K562 (cell line): ENCODE data around the gene P2RY11. TPM values are rescaled to one million over a fixed set of nuclear protein-coding genes. Genes with fewer than 3 reads are reported as not detected.

Experiments used
- ARID4B ChIP-seq: sonication (generic); formaldehyde crosslinking; IDR thresholded peaks from 2 replicates; pipeline ENCODE4 v1.8.0; 2022; ENCODE audit warnings: mild to moderate bottlenecking, missing genetic modification reagents
- CBFA2T2 ChIP-seq: fragments of 450-650 bp; conservative IDR thresholded peaks from 2 replicates; pipeline ENCODE4 v1.6.1; 2017; ENCODE audit warnings: mild to moderate bottlenecking
- CCAR2 ChIP-seq: fragments of 200-400 bp; formaldehyde crosslinking; IDR thresholded peaks from 2 replicates; pipeline ENCODE4 v1.6.1; 2017; ENCODE audit warnings: mild to moderate bottlenecking, low read depth, low read length
- ETS1 ChIP-seq: conservative IDR thresholded peaks from 2 replicates; pipeline ENCODE4 v1.6.1; 2011; ENCODE audit warnings: low read depth, mild to moderate bottlenecking, low read length; ENCODE audit not compliant: control insufficient read depth
- FOXO4 ChIP-seq: fragments of 450-650 bp; formaldehyde crosslinking; IDR thresholded peaks from 2 replicates; pipeline ENCODE4 v1.4.0; 2020; ENCODE audit warnings: mild to moderate bottlenecking, moderate library complexity
- IFI16 ChIP-seq: fragments of 250-450 bp; sonication (Bioruptor Pico); IDR thresholded peaks from 2 replicates; pipeline ENCODE4 v2.1.2; 2022; ENCODE audit warnings: mild to moderate bottlenecking, inconsistent platforms
- JUN ChIP-seq, 2 experiments: sonication (generic) in 1 of 2; formaldehyde crosslinking in 1 of 2; IDR thresholded peaks; 2 replicates each; pipeline versions ENCODE4 v1.6.1 to v1.8.0; 2012 to 2022; ENCODE audit warnings: borderline replicate concordance in 2 of 2, mild to moderate bottlenecking in 2 of 2, improper control_type of control experiment in 1 of 2, low read depth in 1 of 2, low read length in 1 of 2, missing genetic modification reagents in 1 of 2
- KAT2B ChIP-seq: IDR thresholded peaks from one replicate; pipeline ENCODE4 v1.6.1; 2012; ENCODE audit warnings: low read depth, mild to moderate bottlenecking, control low read depth, inconsistent platforms, low read length, moderate library complexity
- KLF1 ChIP-seq: fragments of 450-650 bp; IDR thresholded peaks from 2 replicates; pipeline ENCODE4 v1.6.1; 2016; ENCODE audit warnings: missing genetic modification characterization, missing compliant biosample characterization
- L3MBTL2 ChIP-seq: fragments of 450-650 bp; IDR thresholded peaks from 2 replicates; pipeline ENCODE4 v1.6.1; 2016; ENCODE audit warnings: mild to moderate bottlenecking, moderate library complexity
- NUFIP1 ChIP-seq: fragments of 450-650 bp; IDR thresholded peaks from 2 replicates; pipeline ENCODE4 v1.6.1; 2018; ENCODE audit not compliant: partially characterized antibody
- POLR2B ChIP-seq: fragments of 450-650 bp; IDR thresholded peaks from 2 replicates; pipeline ENCODE4 v1.6.1; 2018; ENCODE audit warnings: low read depth; ENCODE audit not compliant: partially characterized antibody
- PYGO2 ChIP-seq: fragments of 450-650 bp; IDR thresholded peaks from 2 replicates; pipeline ENCODE4 v1.6.1; 2016; ENCODE audit warnings: mild to moderate bottlenecking, missing genetic modification characterization, moderate library complexity, missing compliant biosample characterization
- RBFOX2 ChIP-seq: fragments of 200-400 bp; formaldehyde crosslinking; IDR thresholded peaks from 2 replicates; pipeline ENCODE4 v1.6.1; 2017; ENCODE audit warnings: low read depth, mild to moderate bottlenecking, low read length, moderate library complexity
- SIN3B ChIP-seq: fragments of 450-650 bp; IDR thresholded peaks from 2 replicates; pipeline ENCODE4 v1.6.1; 2017; ENCODE audit warnings: low read depth, mild to moderate bottlenecking, moderate library complexity
- STAG1 ChIP-seq: sonication (generic); formaldehyde crosslinking; IDR thresholded peaks from 2 replicates; pipeline ENCODE4 v1.5.0; 2020; ENCODE audit warnings: missing genetic modification reagents, borderline replicate concordance
- TAF7 ChIP-seq: fragments of 450-650 bp; IDR thresholded peaks from 2 replicates; pipeline ENCODE4 v1.6.1; 2016; ENCODE audit warnings: missing genetic modification characterization, missing compliant biosample characterization
- ZNF830 ChIP-seq: fragments of 250-450 bp; sonication (Bioruptor Pico); IDR thresholded peaks from 2 replicates; pipeline ENCODE4 v1.5.0; 2021; ENCODE audit warnings: mild to moderate bottlenecking
- polyA plus RNA-seq, 8 experiments: library from polyadenylated mRNA; depleted of rRNA in 4 of 8; stranded (reverse) in 5 of 8; unstranded in 3 of 8; fragments of >200 nt; fragmentation: Nextera tagmentation in 2 of 8; fragmentation: Illumina TruSeq in 1 of 8; extraction: Ambion mirVana in 2 of 8; extraction: Trizol in 1 of 8; gene quantifications; 2 replicates each; pipeline versions ENCODE4 v1.2.1 to v1.2.3, GENCODE V29; 2011 to 2014; ENCODE audit warnings: inconsistent platforms in 1 of 8, missing spikeins in 1 of 8
- total RNA-seq, 7 experiments: library from RNA; depleted of rRNA in 6 of 7; stranded (reverse); fragments of >200 nt in 6 of 7; fragmentation: Illumina TruSeq in 2 of 7; extraction: Trizol in 2 of 7; gene quantifications; 2 replicates each; pipeline versions ENCODE4 v1.2.1 to v1.2.3, GENCODE V29; 2011 to 2021; ENCODE audit warnings: low replicate concordance in 1 of 7

Gene P2RY11
- total and polyA plus RNA-seq, 9 of the 15 experiments (the other 6 are each of a cell fraction or from before 2014, with no cell fraction given): 0.03 to 10.1 (median 1.5) TPM

- TF ChIP-seq ETS1: no peak
- TF ChIP-seq TAF7 (tag): no peak
- no peak for TF ChIP-seq POLR2B
- no peak for TF ChIP-seq KAT2B
- TF ChIP-seq PYGO2 (tag): no peak
- TF ChIP-seq IFI16 (CRISPR knock-in tag): no peak
- TF ChIP-seq CBFA2T2: no peak
- peak; percentile 59 for TF ChIP-seq L3MBTL2
- no peak for TF ChIP-seq STAG1 (CRISPR knock-in tag)
- no peak for TF ChIP-seq CCAR2
- TF ChIP-seq FOXO4: no peak
- no peak for TF ChIP-seq ZNF830 (CRISPR knock-in tag)
- TF ChIP-seq KLF1: peak; percentile 38; the same call in 1 of the 2 replicates
- 0 out of 2 replicates have a peak, but pooled peaks have one; percentile 41 for TF ChIP-seq ARID4B (CRISPR knock-in tag)
- TF ChIP-seq NUFIP1: no peak
- TF ChIP-seq JUN (IDR thresholded peaks at IDR 0.05; ENCODE audit: borderline replicate concordance, low read depth, low read length): no peak
- TF ChIP-seq JUN (CRISPR knock-in tag; IDR thresholded peaks at IDR 0.05; ENCODE audit: borderline replicate concordance): no peak
- no peak for TF ChIP-seq SIN3B
- TF ChIP-seq RBFOX2: peak; percentile 63; the same call in 1 of the 2 replicates
These were observed 25.6 kb upstream of the P2RY11 start, which contains the start of gene SHFL (continued) for GRCh38 chr19:10085641-10086590.
